ENCODE data around the gene ATP5MK. TPM values are rescaled to one million over a fixed set of nuclear protein-coding genes. Genes with fewer than 3 reads are reported as not detected.
"Not testable (repeated sequence)": the region's sequence is repeated elsewhere in the genome, so short reads cannot be mapped to it uniquely, and the experiment has no call there.

ATP5MK gene
- total and polyA plus RNA-seq, 9 donors = 133 to 386 (median 193) TPM

- no peak overlapping the region for H3K4me3 ChIP-seq
- H3K4me1 ChIP-seq (ENCODE audit: insufficient read depth) = no peaks in the 10 kb centered on the region
- WGBS, 3 donors = 63 to 67% (median 63%) methylated on average over 5 of the region's 5 CpGs
- DNase-seq = peak in 1 of 5 donors; percentile 3
- intact Hi-C loops (cut with DNase I) = no loop called here
- TF ChIP-seq POLR2A (IDR thresholded peaks at IDR 0.05) (no peak), EP300 (IDR thresholded peaks at IDR 0.05) (no peak)
- TF ChIP-seq, protein P1, sequence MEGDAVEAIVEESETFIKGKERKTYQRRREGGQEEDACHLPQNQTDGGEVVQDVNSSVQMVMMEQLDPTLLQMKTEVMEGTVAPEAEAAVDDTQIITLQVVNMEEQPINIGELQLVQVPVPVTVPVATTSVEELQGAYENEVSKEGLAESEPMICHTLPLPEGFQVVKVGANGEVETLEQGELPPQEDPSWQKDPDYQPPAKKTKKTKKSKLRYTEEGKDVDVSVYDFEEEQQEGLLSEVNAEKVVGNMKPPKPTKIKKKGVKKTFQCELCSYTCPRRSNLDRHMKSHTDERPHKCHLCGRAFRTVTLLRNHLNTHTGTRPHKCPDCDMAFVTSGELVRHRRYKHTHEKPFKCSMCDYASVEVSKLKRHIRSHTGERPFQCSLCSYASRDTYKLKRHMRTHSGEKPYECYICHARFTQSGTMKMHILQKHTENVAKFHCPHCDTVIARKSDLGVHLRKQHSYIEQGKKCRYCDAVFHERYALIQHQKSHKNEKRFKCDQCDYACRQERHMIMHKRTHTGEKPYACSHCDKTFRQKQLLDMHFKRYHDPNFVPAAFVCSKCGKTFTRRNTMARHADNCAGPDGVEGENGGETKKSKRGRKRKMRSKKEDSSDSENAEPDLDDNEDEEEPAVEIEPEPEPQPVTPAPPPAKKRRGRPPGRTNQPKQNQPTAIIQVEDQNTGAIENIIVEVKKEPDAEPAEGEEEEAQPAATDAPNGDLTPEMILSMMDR (IDR thresholded peaks at IDR 0.05) = no peak
- H3K27me3 ChIP-seq = no peaks in the 10 kb centered on the region
- H3K27ac ChIP-seq = no peak overlapping the region
- H3K36me3 ChIP-seq = no peaks in the 10 kb centered on the region
- H3K9me3 ChIP-seq = no peaks in the 10 kb centered on the region
These were observed 40.2 kb downstream of the ATP5MK start for GRCh38 chr10:103355906-103356599.

- H3K27me3 ChIP-seq; intact Hi-C loops (cut with DNase I): not testable (repeated sequence)
- 83 to 93% (median 89%) methylated on average over 4 of the region's 4 CpGs for WGBS, 3 donors
These were observed 41.7 kb downstream of the ATP5MK start for GRCh38 chr10:103354567-103354966.

DNA sequence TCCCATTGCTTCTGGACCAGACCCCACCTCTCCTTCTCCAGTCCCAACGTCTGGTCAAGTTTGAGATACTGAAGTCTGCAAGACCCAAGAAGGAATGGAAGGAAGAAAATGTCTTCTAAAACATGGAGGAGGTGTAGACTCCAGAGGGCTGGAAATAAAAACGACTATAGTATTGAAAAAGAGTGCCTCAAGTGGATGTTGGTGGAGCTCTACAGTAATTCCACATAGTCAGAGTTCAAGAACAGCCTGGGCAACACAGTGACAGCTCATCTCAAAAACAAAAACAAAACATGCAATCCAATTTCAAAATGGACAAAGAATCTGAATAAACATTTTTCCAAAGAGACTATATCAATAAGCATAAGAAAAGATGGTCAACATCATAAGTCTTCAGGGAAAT is 43.0 kb downstream of the ATP5MK start:
- peaks cover 1% of the 10 kb centered on the region for H3K4me1 ChIP-seq (ENCODE audit: insufficient read depth)
- TF ChIP-seq POLR2A (IDR thresholded peaks at IDR 0.05) = no peak
- no peak for TF ChIP-seq EP300 (IDR thresholded peaks at IDR 0.05)
- TF ChIP-seq, protein P1 (IDR thresholded peaks at IDR 0.05) = no peak
- 23 to 36% (median 32%) methylated on average over 2 of the region's 2 CpGs for WGBS, 3 donors

More at GRCh38 chr10:103354567-103354966, 41.7 kb downstream of the ATP5MK start:
- not testable (repeated sequence) for H3K27ac ChIP-seq; H3K4me3 ChIP-seq; H3K36me3 ChIP-seq; DNase-seq; H3K4me1 ChIP-seq (ENCODE audit: insufficient read depth); H3K9me3 ChIP-seq

DNA sequence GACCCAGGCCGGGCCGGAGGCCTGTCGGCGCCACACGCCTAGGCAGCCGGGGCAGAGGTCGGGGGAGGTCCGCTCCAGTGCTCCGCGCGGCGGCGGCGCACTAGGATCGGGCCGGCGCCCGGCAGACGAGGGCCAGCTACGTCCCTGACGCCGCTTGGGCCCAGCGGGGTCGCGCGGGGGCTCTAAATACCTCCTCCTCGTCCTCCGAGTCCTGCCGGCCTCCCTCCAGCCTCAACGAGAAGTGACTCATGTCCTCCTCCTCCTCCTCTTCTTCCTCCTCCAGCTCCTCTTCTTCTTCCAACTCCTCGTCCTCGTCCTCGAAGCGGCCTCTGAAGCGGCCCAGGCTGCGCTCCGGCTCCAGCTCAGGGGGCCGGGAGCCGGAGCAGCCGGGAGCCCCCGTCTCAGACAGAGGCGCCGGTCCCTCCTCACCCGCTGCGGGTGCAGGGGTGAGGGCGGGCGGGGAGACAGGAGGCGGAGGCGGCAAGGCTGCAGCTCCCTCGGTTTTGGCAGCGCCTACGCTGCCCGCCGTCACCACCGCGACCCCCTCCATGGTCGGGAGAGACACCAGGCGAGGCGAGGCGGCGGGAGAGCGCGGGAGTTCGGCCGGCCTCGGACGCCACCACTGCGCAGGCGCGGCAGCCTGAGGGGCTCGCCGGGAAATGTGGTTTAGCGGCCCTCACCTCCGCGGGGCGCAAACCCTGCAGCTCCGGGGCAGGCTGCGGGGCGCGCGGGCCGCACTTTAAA is 45.6 kb downstream of the ATP5MK start, which contains the start of gene PCGF6:
Gene PCGF6 (minus strand): TSS at position 624 of the 744 bp plus-strand sequence. CDS start 74 bp downstream, at position 550.
- Histone ChIP-seq H3K9me3 (no peaks in the 10 kb centered on the region), H3K4me3 (peak within 1 kb of the TSS; percentile 78), H3K4me1 (ENCODE audit: insufficient read depth) (peaks cover 1% of the 10 kb centered on the region), H3K36me3 (no peaks in the 10 kb centered on the region), H3K27ac (peak within 1 kb of the TSS; percentile 78 to 81), H3K27me3 (no peaks in the 10 kb centered on the region)
- WGBS, 3 donors = 0 to 1% (median 1%) methylated on average over 55 to 82 of the region's 82 CpGs
- DNase-seq = peak; percentile 79 to 92 (median 87)
- TF ChIP-seq POLR2A (IDR thresholded peaks at IDR 0.05) (no peak), EP300 (IDR thresholded peaks at IDR 0.05) (no peak)
- TF ChIP-seq, protein P1 (IDR thresholded peaks at IDR 0.05) = no peak
- intact Hi-C loops (cut with DNase I) = no loop called here

More for the DNA sequence above, 43.0 kb downstream of the ATP5MK start:
- DNase-seq = no peak
- Histone ChIP-seq H3K4me3 (no peak overlapping the region), H3K9me3 (no peaks in the 10 kb centered on the region), H3K27ac (no peak overlapping the region), H3K27me3 (no peaks in the 10 kb centered on the region), H3K36me3 (no peaks in the 10 kb centered on the region)
- intact Hi-C loops (cut with DNase I) = no loop called here

GRCh38 chr10:103350175-103350516 is 46.1 kb downstream of the ATP5MK start:
- H3K27ac ChIP-seq = peak overlapping the region; percentile 78 to 81
- TF ChIP-seq POLR2A (IDR thresholded peaks at IDR 0.05) (no peak), EP300 (IDR thresholded peaks at IDR 0.05) (no peak)
- TF ChIP-seq, protein P1 (IDR thresholded peaks at IDR 0.05) = no peak
- 28 to 44% (median 36%) methylated on average over 16 of the region's 16 CpGs for whole genome bisulfite sequencing, 3 donors
- intact Hi-C loops (cut with DNase I) = no loop called here
- peak overlapping the region; percentile 78 for H3K4me3 ChIP-seq
- H3K4me1 ChIP-seq (ENCODE audit: insufficient read depth) = peaks cover 1% of the 10 kb centered on the region
- no peaks in the 10 kb centered on the region for H3K9me3 ChIP-seq
- H3K36me3 ChIP-seq = no peaks in the 10 kb centered on the region
- no peaks in the 10 kb centered on the region for H3K27me3 ChIP-seq
- no peak for DNase-seq

Measured in ovary (tissue), 9 donors.